Stimulated activated naive CD4-positive, alpha-beta T cell (primary cell): ENCODE measurements around the gene TMEM236.

Experiments used
- DNase-seq, 6 experiments: peaks; one replicate each; lab custom pipeline; 2025; lab: John Stamatoyannopoulos, UW

TMEM236 gene

GRCh38 chr10:17820943-17821342, 68.9 kb downstream of the TMEM236 start:
- DNase-seq = no peak

- DNase-seq = no peak
Measured at GRCh38 chr10:17821893-17822292, 69.9 kb downstream of the TMEM236 start.

- DNase-seq = no peak
Measured at GRCh38 chr10:17831341-17831740, 79.3 kb downstream of the TMEM236 start.

GRCh38 chr10:17831896-17832295, 79.9 kb downstream of the TMEM236 start:
- no peak for DNase-seq

GRCh38 chr10:17833656-17834055, 81.7 kb downstream of the TMEM236 start:
- DNase-seq = no peak

- DNase-seq = no peak
Measured at GRCh38 chr10:17835688-17836087, 83.7 kb downstream of the TMEM236 start.

GRCh38 chr10:17836942-17837341, 84.9 kb downstream of the TMEM236 start:
- no peak for DNase-seq

- DNase-seq = no peak
Measured at GRCh38 chr10:17838080-17838648, 86.2 kb downstream of the TMEM236 start.

- DNase-seq = no peak
Measured at GRCh38 chr10:17841050-17841449, 89.0 kb downstream of the TMEM236 start.

GRCh38 chr10:17842641-17843040, 90.6 kb downstream of the TMEM236 start:
- no peak for DNase-seq

GRCh38 chr10:17847585-17848296, 95.7 kb downstream of the TMEM236 start:
- DNase-seq = no peak

- no peak for DNase-seq
Measured at GRCh38 chr10:17848646-17849045, 96.6 kb downstream of the TMEM236 start.
